HG03097 (cell line): Measurements from ENCODE around the gene CCDC15.
"Not testable (repeated sequence)": the region's sequence is repeated elsewhere in the genome, so short reads cannot be mapped to it uniquely, and the experiment has no call there.

Experiments
- ATAC-seq: cut with Tn5 transposase; IDR thresholded peaks from one replicate; pipeline ENCODE4 v1.9.1; 2021; ENCODE audit not compliant: unreplicated experiment, low FRiP score

Gene CCDC15

DNA sequence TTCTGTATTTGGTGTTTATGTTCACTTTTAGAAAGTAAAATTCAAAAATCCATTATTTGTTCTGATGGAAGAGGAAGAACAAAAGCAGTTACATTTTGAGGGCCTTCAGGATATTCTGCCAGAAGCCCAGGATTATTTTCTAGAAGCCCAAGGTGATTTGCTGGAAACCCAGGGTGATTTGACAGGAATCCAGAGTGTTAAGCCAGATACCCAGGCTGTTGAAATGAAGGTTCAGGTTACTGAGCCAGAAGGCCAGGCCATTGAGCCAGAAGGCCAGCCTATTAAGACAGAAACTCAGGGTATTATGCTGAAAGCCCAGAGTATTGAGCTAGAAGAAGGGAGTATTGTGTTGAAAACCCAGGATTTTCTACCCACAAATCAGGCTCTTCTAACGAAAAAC is 33.1 kb downstream of the CCDC15 start:
- ATAC-seq = no peak

GRCh38 chr11:124988063-124988462 is 34.1 kb downstream of the CCDC15 start:
- ATAC-seq = no peak

GRCh38 chr11:125001079-125001778 is 47.2 kb downstream of the CCDC15 start:
- ATAC-seq = no peak

GRCh38 chr11:125001849-125002248 is 47.8 kb downstream of the CCDC15 start:
- no peak for ATAC-seq

- ATAC-seq = no peak
Observed at GRCh38 chr11:125005491-125005890, 51.5 kb downstream of the CCDC15 start.

DNA sequence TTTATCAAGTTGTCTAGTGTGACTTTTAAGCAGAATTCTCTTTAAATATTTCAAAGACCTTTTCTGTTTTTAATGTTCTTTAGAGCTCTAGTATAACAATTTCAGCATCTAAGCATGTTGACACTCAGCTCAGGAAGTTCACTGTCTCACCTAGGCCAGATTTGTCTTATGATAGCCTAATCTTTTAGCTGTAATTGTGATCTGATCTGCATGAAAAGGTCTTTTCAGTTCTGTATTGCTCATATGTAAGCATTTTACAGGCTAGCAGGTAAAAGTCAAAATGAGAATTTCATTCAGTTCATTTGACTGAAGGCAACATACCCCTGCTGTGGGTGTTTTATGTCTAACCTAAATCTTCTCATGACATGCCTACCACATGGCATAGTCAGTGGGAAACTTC is 62.4 kb downstream of the CCDC15 start:
- ATAC-seq = no peak

- no peak for ATAC-seq
Observed at GRCh38 chr11:125020342-125020741, 66.3 kb downstream of the CCDC15 start.

GRCh38 chr11:125022551-125022950 is 68.5 kb downstream of the CCDC15 start:
- ATAC-seq = no peak

- no peak for ATAC-seq
Observed at GRCh38 chr11:125025968-125026367, 72.0 kb downstream of the CCDC15 start.

DNA sequence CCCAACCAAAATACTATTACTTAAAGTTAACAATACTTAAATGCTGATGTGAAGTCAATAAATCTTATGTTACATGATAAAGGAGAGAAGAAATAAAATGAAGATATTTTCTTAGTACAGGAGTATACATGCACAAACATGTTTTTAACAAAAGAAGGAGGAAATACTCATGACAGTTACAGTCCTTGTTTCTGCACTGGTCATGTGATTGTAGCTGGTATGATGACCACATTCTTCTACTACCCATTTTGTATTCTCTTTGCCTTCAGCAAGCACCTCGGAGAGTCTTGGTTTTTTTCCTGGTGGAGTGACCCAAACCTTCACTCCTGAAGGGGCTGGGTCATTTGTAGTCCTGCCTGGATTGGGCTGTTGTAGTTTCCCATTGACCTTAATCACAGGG is 75.4 kb downstream of the CCDC15 start:
- not testable (repeated sequence) for ATAC-seq

DNA sequence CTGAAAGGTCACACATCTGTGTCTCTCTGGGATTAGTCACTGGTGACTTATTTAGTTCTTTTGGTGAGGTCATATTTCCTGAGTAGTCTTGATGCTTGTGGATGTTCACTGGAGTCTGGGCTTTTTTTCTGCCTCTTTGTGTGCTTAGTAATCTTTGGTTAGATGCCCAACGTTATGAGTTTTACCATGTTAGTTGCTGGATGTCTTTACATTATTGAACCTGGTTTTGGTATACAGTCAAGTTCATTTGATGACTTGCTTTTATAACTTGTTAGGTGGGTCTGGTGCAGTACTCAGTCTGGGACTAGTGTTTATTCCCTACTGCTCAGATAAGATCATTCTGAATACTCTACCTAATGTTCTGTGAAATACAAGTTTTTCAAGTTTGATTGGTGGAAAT is 82.9 kb downstream of the CCDC15 start:
- no peak for ATAC-seq

GRCh38 chr11:125049164-125049792 is 95.3 kb downstream of the CCDC15 start:
- no peak for ATAC-seq

DNA sequence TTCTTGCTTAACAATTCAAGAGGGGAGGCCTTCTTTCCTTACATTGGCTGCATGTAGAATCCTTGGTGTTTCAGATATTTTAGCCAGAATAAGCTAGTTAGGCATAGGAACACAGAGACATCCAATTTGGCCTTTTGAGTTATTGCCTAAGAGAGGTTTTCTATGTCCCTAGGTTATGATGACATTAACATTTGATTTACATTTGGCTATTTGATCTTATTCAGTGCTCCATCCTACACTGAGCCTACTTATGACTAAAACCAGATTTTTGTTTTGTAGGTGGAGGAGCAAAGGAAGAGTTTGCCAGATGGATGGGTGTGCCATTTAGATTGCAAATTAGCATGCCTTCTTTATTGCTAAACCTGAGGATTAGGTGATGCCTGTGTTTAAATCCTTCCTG is 98.0 kb downstream of the CCDC15 start:
- no peak for ATAC-seq

DNA sequence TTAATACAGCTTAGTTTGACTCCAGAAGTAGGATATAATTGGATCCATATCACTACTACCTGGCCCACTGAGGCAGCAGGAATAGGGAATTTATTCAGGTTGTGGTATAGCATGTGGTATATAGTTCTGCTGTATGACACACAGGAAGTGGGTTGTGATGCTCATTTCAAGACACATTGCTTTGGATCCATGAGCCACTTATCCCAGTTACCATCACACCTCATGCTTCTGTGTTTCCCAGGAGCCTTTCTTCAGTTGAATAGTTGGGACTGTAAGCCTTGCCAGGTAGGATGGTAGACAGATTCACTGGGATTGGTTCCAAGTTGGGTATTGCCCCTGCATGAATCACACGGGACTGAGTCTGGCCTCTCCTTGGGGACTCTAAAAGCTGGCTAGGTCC is 99.2 kb downstream of the CCDC15 start:
- no peak for ATAC-seq

GRCh38 chr11:125055107-125055715 is 101.2 kb downstream of the CCDC15 start:
- no peak for ATAC-seq

GRCh38 chr11:125056111-125056510 is 102.1 kb downstream of the CCDC15 start:
- ATAC-seq = not testable (repeated sequence)

DNA sequence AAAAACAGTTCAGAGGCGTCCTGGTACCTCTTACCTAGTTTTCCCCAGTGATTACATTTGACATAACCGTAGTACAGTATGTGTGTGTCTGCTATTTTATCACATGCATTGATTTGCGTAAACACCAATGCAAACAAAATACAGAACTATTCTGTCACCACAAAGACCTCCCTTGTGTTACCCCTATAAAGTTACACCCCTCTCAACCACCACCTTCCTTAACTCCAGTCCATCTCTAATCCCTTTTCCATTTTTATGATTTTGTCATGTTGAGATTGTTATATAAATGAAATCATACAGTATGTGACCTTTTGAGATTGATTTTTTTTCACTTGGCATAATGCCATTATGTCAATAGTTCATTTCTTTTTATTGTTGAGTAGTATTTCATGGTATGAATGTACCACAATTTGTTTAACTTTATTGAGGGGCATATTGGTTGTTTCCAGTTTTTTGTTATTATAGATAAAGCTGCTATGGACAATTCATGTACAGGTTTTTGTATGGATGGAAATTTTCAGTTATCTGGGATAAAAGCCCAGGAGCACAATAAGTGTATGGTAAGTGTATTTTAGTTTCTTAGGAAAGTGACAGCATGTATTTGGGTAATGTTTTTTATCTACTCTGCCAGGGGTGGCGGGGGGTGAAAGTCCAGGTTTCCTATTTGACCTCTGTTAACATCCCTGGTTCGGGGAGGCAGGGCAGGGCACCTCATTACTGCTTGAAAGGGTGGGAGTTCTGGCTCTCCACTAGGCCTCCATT is 103.1 kb downstream of the CCDC15 start:
- no peak for ATAC-seq

GRCh38 chr11:125057693-125058016 is 103.7 kb downstream of the CCDC15 start:
- ATAC-seq = no peak

- no peak for ATAC-seq
Observed at GRCh38 chr11:125061281-125061680, 107.3 kb downstream of the CCDC15 start.

DNA sequence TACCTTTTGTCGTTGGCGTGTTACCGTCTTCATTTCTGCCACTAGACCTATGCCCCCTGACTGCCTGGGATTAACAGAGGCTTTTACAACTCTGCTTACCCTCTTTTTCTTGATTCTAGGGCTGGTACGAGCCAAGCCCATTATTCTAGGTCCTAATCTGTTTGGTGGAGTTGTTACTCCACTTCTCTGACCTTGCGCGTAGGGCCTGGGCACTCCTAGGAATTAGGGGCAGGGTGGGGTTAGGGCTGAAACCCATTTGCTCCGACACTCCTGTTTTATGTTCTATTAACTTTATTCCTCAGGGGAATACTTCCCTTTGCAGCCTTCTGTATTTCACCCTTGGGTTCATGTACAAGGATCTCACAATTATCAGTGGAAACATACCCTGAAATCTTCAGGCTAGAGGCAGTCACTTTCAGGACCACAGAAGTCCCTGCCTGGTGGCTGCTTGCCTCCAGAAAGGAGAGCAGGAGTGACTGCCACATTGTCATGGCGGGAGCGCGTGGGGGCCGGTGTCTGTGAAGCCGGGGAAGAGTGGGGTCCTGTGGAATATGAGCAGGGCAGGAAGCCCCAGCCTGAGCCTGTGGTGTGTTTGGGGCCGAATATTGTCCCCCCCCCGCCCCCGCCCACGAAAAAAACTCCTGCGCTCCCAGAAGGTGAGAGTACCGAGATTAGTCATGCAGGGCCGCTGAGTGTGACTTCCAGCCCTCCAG is 108.4 kb downstream of the CCDC15 start:
- no peak for ATAC-seq

GRCh38 chr11:125062931-125063428 is 109.0 kb downstream of the CCDC15 start, which contains the start of gene SLC37A2:
TSS of gene SLC37A2 (plus strand) at chr11:125063305. CDS start at chr11:125063368, 63 bp downstream.
- ATAC-seq = peak; percentile 87
